ENCODE results near the gene LIPC. TPM values are rescaled to one million over a fixed set of nuclear protein-coding genes. Genes with fewer than 3 reads are reported as not detected.

The LIPC gene
- total RNA-seq, 1 experiment from 2014 or later = not detected

DNA sequence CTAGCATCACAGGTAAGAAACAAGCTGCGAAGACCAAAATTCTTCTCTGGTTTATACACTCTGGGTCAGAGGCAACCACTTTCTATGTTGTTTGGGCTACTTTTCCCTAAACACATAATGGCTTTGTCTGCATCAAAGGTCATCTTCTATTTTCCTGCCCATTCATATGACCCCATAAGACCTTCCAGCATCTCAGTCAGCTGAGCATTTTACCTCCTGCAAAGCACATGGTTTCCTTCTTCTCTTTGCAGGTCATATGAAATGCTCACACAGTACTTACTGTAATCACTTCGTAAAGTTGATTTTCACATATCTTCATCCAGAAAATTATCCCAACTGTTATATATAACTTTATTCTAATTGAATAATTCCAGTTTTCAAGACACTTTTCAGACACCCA lies 34.8 kb downstream of the LIPC start:
- Histone ChIP-seq H3K4me1 (ENCODE audit: control insufficient read depth in 1 of 2, insufficient read depth in 2 of 2, low read length in 2 of 2) (peaks cover 51 to 76% of the 10 kb centered on the region in 2 experiments), H3K79me2 (ENCODE audit: insufficient read depth, low read length) (no peaks in the 10 kb centered on the region), H3K27me3 (ENCODE audit: insufficient read depth, low read length) (no peaks in the 10 kb centered on the region), H2AFZ (ENCODE audit: low read depth, low read length, poor library complexity, severe bottlenecking) (no peak overlapping the region), H3K9me3 (ENCODE audit: control insufficient read depth in 1 of 2, insufficient read depth in 1 of 2, low read depth in 1 of 2, low read length in 2 of 2) (no peaks in the 10 kb centered on the region), H3K4me3 (replicated peaks in 1 of 2; ENCODE audit: low read depth in 1 of 2, low read length in 2 of 2) (no peak overlapping the region), H3K27ac (ENCODE audit: low read depth, low read length) (peak overlapping the region; percentile 71), H3K9ac (ENCODE audit: low read length) (no peak overlapping the region), H3K9me2 (ENCODE audit: insufficient read depth) (no peaks in the 10 kb centered on the region), H3K36me3 (ENCODE audit: control insufficient read depth in 1 of 2, insufficient read depth in 2 of 2, low read length in 2 of 2) (no peaks in the 10 kb centered on the region), H4K20me1 (ENCODE audit: insufficient read depth) (no peaks in the 10 kb centered on the region), H3K4me2 (ENCODE audit: low read length) (peak overlapping the region; percentile 57; the same call in 1 of the 2 replicates)
- CTCF ChIA-PET = interaction anchor here (1.8 kb wide), 1 partner anchor 25 kb away, joined by 4 read pairs; no protein-coding TSS in a partner anchor
- RAD21 ChIA-PET (ENCODE audit: low non-redundant PET in 1 of 2, low total read pairs in 2 of 2, uncharacterized antibody in 2 of 2, unreplicated experiment in 2 of 2) = no interaction called here
- BruUV-seq (replicated peaks) = no TSS peak
- POLR2A ChIA-PET = no interaction called here
- intact Hi-C loops (cut with micrococcal nuclease) = no loop called here
- no peak for TF ChIP-seq RAD21 (IDR thresholded peaks at IDR 0.05; ENCODE audit: low read depth)
- TF ChIP-seq, protein P1, sequence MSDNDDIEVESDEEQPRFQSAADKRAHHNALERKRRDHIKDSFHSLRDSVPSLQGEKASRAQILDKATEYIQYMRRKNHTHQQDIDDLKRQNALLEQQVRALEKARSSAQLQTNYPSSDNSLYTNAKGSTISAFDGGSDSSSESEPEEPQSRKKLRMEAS (IDR thresholded peaks at IDR 0.05) = peak; percentile 31
- ATAC-seq (no peak), DNase-seq (ENCODE audit: low read depth, low spot score) (no peak)

DNA sequence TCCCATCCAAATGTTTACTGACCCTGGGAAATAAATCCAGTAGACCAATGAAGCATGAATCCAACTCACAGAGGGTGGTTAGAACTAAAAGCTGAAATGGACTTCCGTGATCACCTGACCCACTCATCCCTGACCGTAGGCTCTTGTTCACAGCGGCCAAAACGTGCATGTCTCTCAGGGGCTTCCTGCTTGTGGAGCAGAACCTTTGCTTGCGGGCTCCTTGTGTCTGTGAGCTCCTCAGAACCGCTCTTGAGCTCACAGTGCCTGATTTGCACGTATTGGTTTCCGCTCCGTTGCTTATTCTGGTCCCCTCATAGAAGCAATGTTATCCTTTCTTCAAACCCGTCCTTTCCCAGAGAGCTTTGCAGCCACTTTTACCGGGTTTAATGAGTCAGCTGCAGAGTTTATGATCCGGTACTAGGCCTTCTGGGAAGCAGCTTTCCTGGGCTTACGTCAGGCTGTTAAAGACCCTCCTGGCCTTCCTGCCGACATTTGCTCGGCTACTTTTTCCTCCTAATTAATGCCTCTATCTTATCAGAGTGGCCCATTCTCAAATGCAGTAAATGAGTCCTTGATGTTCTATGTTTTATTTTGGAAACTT lies 35.4 kb downstream of the LIPC start:
- intact Hi-C loops (cut with micrococcal nuclease) = no loop called here
- Histone ChIP-seq H3K9me2 (ENCODE audit: insufficient read depth) (no peaks in the 10 kb centered on the region), H3K27me3 (ENCODE audit: insufficient read depth, low read length) (no peaks in the 10 kb centered on the region), H2AFZ (ENCODE audit: low read depth, low read length, poor library complexity, severe bottlenecking) (peak overlapping the region; percentile 42), H4K20me1 (ENCODE audit: insufficient read depth) (no peaks in the 10 kb centered on the region), H3K79me2 (ENCODE audit: insufficient read depth, low read length) (no peaks in the 10 kb centered on the region), H3K4me3 (replicated peaks in 1 of 2; ENCODE audit: low read depth in 1 of 2, low read length in 2 of 2) (peak overlapping the region; percentile 28 to 31), H3K4me2 (ENCODE audit: low read length) (peak overlapping the region; percentile 57), H3K9ac (ENCODE audit: low read length) (peak overlapping the region; percentile 38; the same call in 1 of the 2 replicates), H3K36me3 (ENCODE audit: control insufficient read depth in 1 of 2, insufficient read depth in 2 of 2, low read length in 2 of 2) (no peaks in the 10 kb centered on the region), H3K27ac (ENCODE audit: low read depth, low read length) (peak overlapping the region; percentile 71), H3K9me3 (ENCODE audit: control insufficient read depth in 1 of 2, insufficient read depth in 1 of 2, low read depth in 1 of 2, low read length in 2 of 2) (no peaks in the 10 kb centered on the region), H3K4me1 (ENCODE audit: control insufficient read depth in 1 of 2, insufficient read depth in 2 of 2, low read length in 2 of 2) (peaks cover 51 to 73% of the 10 kb centered on the region in 2 experiments)
- BruUV-seq (replicated peaks) = no TSS peak
- ATAC-seq (peak; percentile 43), DNase-seq (ENCODE audit: low read depth, low spot score) (peak; percentile 75)
- TF ChIP-seq, protein P2, sequence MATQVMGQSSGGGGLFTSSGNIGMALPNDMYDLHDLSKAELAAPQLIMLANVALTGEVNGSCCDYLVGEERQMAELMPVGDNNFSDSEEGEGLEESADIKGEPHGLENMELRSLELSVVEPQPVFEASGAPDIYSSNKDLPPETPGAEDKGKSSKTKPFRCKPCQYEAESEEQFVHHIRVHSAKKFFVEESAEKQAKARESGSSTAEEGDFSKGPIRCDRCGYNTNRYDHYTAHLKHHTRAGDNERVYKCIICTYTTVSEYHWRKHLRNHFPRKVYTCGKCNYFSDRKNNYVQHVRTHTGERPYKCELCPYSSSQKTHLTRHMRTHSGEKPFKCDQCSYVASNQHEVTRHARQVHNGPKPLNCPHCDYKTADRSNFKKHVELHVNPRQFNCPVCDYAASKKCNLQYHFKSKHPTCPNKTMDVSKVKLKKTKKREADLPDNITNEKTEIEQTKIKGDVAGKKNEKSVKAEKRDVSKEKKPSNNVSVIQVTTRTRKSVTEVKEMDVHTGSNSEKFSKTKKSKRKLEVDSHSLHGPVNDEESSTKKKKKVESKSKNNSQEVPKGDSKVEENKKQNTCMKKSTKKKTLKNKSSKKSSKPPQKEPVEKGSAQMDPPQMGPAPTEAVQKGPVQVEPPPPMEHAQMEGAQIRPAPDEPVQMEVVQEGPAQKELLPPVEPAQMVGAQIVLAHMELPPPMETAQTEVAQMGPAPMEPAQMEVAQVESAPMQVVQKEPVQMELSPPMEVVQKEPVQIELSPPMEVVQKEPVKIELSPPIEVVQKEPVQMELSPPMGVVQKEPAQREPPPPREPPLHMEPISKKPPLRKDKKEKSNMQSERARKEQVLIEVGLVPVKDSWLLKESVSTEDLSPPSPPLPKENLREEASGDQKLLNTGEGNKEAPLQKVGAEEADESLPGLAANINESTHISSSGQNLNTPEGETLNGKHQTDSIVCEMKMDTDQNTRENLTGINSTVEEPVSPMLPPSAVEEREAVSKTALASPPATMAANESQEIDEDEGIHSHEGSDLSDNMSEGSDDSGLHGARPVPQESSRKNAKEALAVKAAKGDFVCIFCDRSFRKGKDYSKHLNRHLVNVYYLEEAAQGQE (IDR thresholded peaks at IDR 0.05; ENCODE audit: low read depth) = no peak
- TF ChIP-seq, protein P1 (IDR thresholded peaks at IDR 0.05) = peak; percentile 21
- no peak for TF ChIP-seq ZNF274 (IDR thresholded peaks at IDR 0.05; ENCODE audit: low read depth, low read length)
- peak; percentile 65 for TF ChIP-seq JUND (IDR thresholded peaks at IDR 0.05)
- TF ChIP-seq SP1 (IDR thresholded peaks at IDR 0.05; ENCODE audit: low read depth) = peak; percentile 77
- TF ChIP-seq TCF7L2 (IDR thresholded peaks at IDR 0.05; ENCODE audit: borderline replicate concordance, extremely low read depth, insufficient read depth, insufficient read length) = peak; percentile 57
- peak; percentile 4; the same call in 1 of the 2 replicates for TF ChIP-seq CBX3 (IDR thresholded peaks at IDR 0.05; ENCODE audit: low read depth)
- ChIA-PET POLR2A (interaction anchor here (1.8 kb wide), 1 partner anchor 10 kb away, joined by 7 read pairs; no protein-coding TSS in a partner anchor), CTCF (interaction anchor here (1.8 kb wide), 1 partner anchor 26 kb away, joined by 4 read pairs; no protein-coding TSS in a partner anchor), RAD21 (ENCODE audit: low non-redundant PET in 1 of 2, low total read pairs in 2 of 2, uncharacterized antibody in 2 of 2, unreplicated experiment in 2 of 2) (interaction anchor here in 1 of 2 experiments (1.3 kb wide), 1 partner anchor 27 kb away, joined by 4 read pairs; no protein-coding TSS in a partner anchor)
